ENCODE data around the gene INSIG2. TPM values are rescaled to one million over a fixed set of nuclear protein-coding genes. Genes with fewer than 3 reads are reported as not detected.
"Not testable (repeated sequence)": the region's sequence is repeated elsewhere in the genome, so short reads cannot be mapped to it uniquely, and the experiment has no call there.

Gene INSIG2
- total RNA-seq, 6 donors from 2014 or later: 10.5 to 33.2 (median 23.5) TPM

GRCh38 chr2:118091631-118092030, 3.4 kb downstream of the INSIG2 start:
- WGBS, 2 donors: 50 to 68% methylated on average over 1 of the region's 1 CpG
- Histone ChIP-seq H3K27me3 (no peaks in the 10 kb centered on the region), H3K4me3 (no peak overlapping the region), H3K27ac (no peak overlapping the region), H3K9me3 (no peaks in the 10 kb centered on the region), H3K36me3 (peaks cover 0 to 4% (median 0%) of the 10 kb centered on the region in 4 donors), H3K4me1 (peaks cover 15 to 44% (median 25%) of the 10 kb centered on the region in 4 donors)
- DNase-seq (no peak), ATAC-seq (ENCODE audit: low FRiP score in 2 of 2) (no peak)
- TF ChIP-seq POLR2A (IDR thresholded peaks at IDR 0.05) (no peak), POLR2AphosphoS5 (IDR thresholded peaks at IDR 0.05) (no peak), EP300 (IDR thresholded peaks at IDR 0.05) (no peak), CTCF (IDR thresholded peaks at IDR 0.05) (no peak)

- DNase-seq: not testable (repeated sequence)
These were observed 5.8 kb downstream of the INSIG2 start for GRCh38 chr2:118094102-118094501.

GRCh38 chr2:118094503-118094902, 6.2 kb downstream of the INSIG2 start:
- Histone ChIP-seq H3K36me3 (peaks cover 0 to 13% (median 0%) of the 10 kb centered on the region in 4 donors), H3K27me3 (no peaks in the 10 kb centered on the region), H3K4me3 (no peak overlapping the region), H3K4me1 (peaks cover 16 to 41% (median 32%) of the 10 kb centered on the region in 4 donors), H3K9me3 (no peaks in the 10 kb centered on the region), H3K27ac (no peak overlapping the region)
- TF ChIP-seq CTCF (IDR thresholded peaks at IDR 0.05): no peak
- no peak for TF ChIP-seq POLR2A (IDR thresholded peaks at IDR 0.05)
- no peak for TF ChIP-seq POLR2AphosphoS5 (IDR thresholded peaks at IDR 0.05)
- no peak for TF ChIP-seq EP300 (IDR thresholded peaks at IDR 0.05)
- no peak for ATAC-seq (ENCODE audit: low FRiP score in 2 of 2)
- no peak for DNase-seq
- 58 to 66% methylated on average over 2 of the region's 2 CpGs for WGBS, 2 donors

More at GRCh38 chr2:118094102-118094501, 5.8 kb downstream of the INSIG2 start:
- not testable (repeated sequence) for H3K9me3 ChIP-seq; ATAC-seq (ENCODE audit: low FRiP score in 2 of 2); H3K27ac ChIP-seq; H3K27me3 ChIP-seq; H3K4me3 ChIP-seq
- peaks cover 0 to 11% (median 0%) of the 10 kb centered on the region in 4 donors for H3K36me3 ChIP-seq
- H3K4me1 ChIP-seq: peaks cover 18 to 45% (median 32%) of the 10 kb centered on the region in 4 donors

GRCh38 chr2:118095610-118096009, 7.3 kb downstream of the INSIG2 start:
- no peak for ATAC-seq (ENCODE audit: low FRiP score in 2 of 2)
- peaks cover 16 to 30% (median 23%) of the 10 kb centered on the region in 4 donors for H3K4me1 ChIP-seq
- TF ChIP-seq POLR2AphosphoS5 (IDR thresholded peaks at IDR 0.05) (no peak), EP300 (IDR thresholded peaks at IDR 0.05) (no peak), POLR2A (IDR thresholded peaks at IDR 0.05) (no peak), CTCF (IDR thresholded peaks at IDR 0.05) (no peak)

GRCh38 chr2:118097657-118098056, 9.4 kb downstream of the INSIG2 start:
- H3K4me3 ChIP-seq: no peak overlapping the region
- peaks cover 0 to 33% (median 0%) of the 10 kb centered on the region in 4 donors for H3K36me3 ChIP-seq
- TF ChIP-seq EP300 (IDR thresholded peaks at IDR 0.05) (no peak), CTCF (IDR thresholded peaks at IDR 0.05) (no peak), POLR2AphosphoS5 (IDR thresholded peaks at IDR 0.05) (no peak)
- 55 to 56% methylated on average over 4 of the region's 4 CpGs for WGBS, 2 donors
- peaks cover 13 to 23% (median 17%) of the 10 kb centered on the region in 4 donors for H3K4me1 ChIP-seq
- no peaks in the 10 kb centered on the region for H3K27me3 ChIP-seq
- no peaks in the 10 kb centered on the region for H3K9me3 ChIP-seq
- H3K27ac ChIP-seq: no peak overlapping the region
- ATAC-seq (ENCODE audit: low FRiP score in 2 of 2) (peak in 1 of 2 donors; percentile 38), DNase-seq (no peak)

More at GRCh38 chr2:118095610-118096009, 7.3 kb downstream of the INSIG2 start:
- Histone ChIP-seq H3K27ac (no peak overlapping the region), H3K9me3 (no peaks in the 10 kb centered on the region), H3K36me3 (peaks cover 0 to 21% (median 0%) of the 10 kb centered on the region in 4 donors), H3K27me3 (no peaks in the 10 kb centered on the region), H3K4me3 (no peak overlapping the region)
- no peak for DNase-seq
- 83 to 86% methylated on average over 5 of the region's 5 CpGs for WGBS, 2 donors
